Epithelial cell of proximal tubule (primary cell): ENCODE results near the gene ZNF341. TPM values are rescaled to one million over a fixed set of nuclear protein-coding genes. Genes with fewer than 3 reads are reported as not detected.
A peak's percentile ranks its signal among the peaks of the same experiment; 100 is the strongest.

ENCODE experiments used
- DNase-seq: peaks from one replicate; pipeline ENCODE4 v3.0.0-alpha.2; 2011; ENCODE audit warnings: low read depth
- H3K4me3 ChIP-seq: 2 replicates; pipeline ENCODE4 v1.5.1; 2011; ENCODE audit warnings: low read depth, mild to moderate bottlenecking, low read length
- total RNA-seq: library from RNA; depleted of rRNA; stranded (reverse); fragments of >200 nt; gene quantifications from 2 replicates; pipeline ENCODE4 v1.2.3, GENCODE V29; 2015
- TF ChIP-seq, protein P1 (sequence below): conservative IDR thresholded peaks from 2 replicates; pipeline ENCODE4 v1.5.1; 2012; ENCODE audit warnings: low read depth, mild to moderate bottlenecking, low read length

Gene ZNF341
- total RNA-seq, 1 donor from 2014 or later = 2.1 TPM

DNA sequence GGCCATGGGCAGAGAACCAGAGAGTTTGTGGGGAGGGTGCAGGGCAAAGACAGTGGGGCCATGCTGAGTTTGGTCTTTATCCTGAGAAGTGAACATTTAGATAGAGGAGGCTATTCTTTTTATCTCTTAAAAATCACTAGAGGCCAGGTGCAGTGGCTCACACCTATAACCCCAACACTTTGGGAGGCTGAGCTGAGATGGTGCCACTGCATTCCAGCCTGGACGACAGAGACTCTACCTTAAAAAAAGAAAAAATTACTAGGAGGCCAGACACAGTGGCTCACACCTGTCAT, 20.4 kb upstream of the ZNF341 start:
- DNase-seq = no peak
- TF ChIP-seq, protein P1, sequence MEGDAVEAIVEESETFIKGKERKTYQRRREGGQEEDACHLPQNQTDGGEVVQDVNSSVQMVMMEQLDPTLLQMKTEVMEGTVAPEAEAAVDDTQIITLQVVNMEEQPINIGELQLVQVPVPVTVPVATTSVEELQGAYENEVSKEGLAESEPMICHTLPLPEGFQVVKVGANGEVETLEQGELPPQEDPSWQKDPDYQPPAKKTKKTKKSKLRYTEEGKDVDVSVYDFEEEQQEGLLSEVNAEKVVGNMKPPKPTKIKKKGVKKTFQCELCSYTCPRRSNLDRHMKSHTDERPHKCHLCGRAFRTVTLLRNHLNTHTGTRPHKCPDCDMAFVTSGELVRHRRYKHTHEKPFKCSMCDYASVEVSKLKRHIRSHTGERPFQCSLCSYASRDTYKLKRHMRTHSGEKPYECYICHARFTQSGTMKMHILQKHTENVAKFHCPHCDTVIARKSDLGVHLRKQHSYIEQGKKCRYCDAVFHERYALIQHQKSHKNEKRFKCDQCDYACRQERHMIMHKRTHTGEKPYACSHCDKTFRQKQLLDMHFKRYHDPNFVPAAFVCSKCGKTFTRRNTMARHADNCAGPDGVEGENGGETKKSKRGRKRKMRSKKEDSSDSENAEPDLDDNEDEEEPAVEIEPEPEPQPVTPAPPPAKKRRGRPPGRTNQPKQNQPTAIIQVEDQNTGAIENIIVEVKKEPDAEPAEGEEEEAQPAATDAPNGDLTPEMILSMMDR = no peak
- H3K4me3 ChIP-seq = no peak overlapping the region

- DNase-seq = no peak
- H3K4me3 ChIP-seq = no peak overlapping the region
- TF ChIP-seq, protein P1 = no peak
These were observed 17.9 kb upstream of the ZNF341 start for GRCh38 chr20:33713865-33714367.

DNA sequence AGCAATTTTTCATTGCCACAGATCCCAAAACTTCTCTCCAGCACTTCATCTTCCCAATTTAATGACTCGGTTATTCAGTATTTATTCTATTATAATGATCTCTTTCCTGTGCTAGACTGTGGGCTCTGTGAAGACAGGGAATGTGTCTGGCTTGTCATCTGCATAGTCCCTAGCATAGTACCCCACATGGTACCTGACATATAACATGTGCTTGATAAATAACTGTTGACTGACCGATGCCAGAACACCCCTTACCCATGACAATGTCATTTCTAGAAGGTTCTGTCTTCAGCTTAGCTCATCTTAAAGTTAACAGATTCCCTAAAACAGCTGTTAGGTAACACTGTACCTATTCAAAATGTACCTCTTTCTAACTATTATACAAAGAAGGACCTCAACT, 15.3 kb upstream of the ZNF341 start:
- DNase-seq = no peak
- TF ChIP-seq, protein P1 = no peak
- H3K4me3 ChIP-seq = no peak overlapping the region

DNA sequence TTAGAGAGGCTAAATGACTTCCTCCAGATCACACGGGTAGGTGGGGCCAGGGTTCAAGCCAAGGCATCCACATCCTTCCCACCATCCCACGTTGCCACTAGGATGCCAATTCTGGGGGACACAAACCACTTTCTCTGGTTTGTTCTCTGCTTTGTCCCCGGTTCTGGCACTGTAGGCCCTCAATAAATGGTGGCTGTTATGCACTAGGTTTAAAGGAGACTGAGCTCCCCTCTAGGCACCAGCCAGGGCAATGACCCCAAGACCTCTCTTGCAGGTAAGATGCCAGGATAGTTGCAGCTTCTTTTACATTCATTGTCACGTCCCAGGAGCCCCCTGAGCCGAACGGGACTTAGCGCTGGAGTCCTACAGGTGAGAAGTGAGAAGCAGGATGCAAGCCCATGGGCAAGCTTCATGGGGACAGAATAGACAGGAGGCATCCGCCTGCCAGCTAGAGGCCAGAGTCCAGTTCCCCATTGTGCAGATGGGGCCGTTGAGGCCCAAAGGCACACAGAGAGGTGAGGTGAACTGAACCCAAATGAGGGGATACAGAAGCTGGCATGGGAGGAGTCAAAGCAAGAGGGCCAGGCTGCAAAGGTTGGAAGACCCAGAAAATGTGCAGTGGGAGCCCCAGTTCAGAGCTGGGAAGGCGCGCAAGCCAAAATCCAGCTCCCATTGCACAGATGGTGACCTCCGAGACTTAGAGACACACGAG, 12.4 kb upstream of the ZNF341 start:
- H3K4me3 ChIP-seq = peak overlapping the region; percentile 82
- TF ChIP-seq, protein P1 = no peak
- DNase-seq = no peak

- peak within 1 kb of the TSS; percentile 82 for H3K4me3 ChIP-seq
- TF ChIP-seq, protein P1 = no peak
- peak; percentile 93 for DNase-seq
These were observed 11.6 kb upstream of the ZNF341 start, which contains the start of gene PXMP4 for GRCh38 chr20:33719989-33720709. TSS of gene PXMP4 (minus strand) at chr20:33720310. CDS start at chr20:33720207, 103 bp downstream.

DNA sequence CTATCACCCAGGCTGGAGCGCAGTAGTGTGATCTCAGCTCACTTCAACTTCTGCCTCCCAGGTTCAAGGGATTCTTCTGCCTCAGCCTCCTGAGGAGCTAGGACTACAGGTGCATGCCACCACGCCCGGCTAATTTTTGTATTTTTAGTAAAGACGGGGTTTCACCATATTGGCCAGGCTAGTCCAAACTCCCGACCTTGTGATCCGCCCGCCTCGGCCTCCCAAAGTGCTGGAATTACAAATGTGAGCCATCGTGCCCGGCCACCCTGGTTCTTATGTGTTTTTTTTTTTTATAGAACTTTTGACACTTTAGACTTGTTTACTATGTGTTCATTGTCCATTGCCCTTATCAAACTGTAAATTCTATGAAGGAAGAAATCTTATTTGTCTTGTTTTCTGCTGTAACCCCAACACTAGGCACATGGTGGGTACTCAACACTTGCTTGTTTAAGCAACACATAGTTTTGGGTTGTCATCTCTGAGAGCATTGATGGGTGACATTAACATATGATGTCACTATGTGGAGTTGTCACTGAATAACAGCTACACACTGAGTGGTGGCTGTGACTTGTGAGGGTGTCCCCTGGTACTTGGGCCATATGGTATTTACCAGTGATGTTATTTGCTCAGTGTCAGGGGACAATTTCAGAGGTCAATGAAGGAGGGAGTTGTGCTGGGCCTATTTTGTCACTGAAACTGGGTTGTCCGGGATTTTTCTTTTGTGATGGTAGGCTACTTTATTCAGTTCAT, 10.2 kb upstream of the ZNF341 start:
- TF ChIP-seq, protein P1 = no peak
- no peak for DNase-seq

More for the DNA sequence above, 10.2 kb upstream of the ZNF341 start:
- H3K4me3 ChIP-seq = no peak overlapping the region
